ENCODE measurements around the gene TBC1D4.
"Not testable (repeated sequence)": the region's sequence is repeated elsewhere in the genome, so short reads cannot be mapped to it uniquely, and the experiment has no call there.

Gene TBC1D4

DNA sequence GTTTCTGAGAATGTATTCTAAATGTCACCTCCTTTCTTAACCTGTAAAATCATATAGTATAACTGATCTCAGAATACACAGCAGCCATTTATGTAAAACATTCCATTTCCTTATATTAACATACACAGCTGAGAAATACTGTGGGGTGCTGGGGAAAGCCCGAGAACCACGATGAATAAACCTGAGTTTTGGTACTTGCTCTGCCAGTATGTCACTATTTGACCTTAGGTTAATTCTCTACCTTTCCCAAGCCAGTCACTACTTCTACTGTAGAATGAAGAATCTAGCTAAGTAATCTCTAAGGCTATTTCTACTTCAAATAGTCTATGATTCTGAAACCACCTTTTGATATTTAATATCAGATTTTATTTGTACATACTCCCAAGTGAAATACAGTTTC, 173.7 kb downstream of the TBC1D4 start:
- TF ChIP-seq, protein P1, sequence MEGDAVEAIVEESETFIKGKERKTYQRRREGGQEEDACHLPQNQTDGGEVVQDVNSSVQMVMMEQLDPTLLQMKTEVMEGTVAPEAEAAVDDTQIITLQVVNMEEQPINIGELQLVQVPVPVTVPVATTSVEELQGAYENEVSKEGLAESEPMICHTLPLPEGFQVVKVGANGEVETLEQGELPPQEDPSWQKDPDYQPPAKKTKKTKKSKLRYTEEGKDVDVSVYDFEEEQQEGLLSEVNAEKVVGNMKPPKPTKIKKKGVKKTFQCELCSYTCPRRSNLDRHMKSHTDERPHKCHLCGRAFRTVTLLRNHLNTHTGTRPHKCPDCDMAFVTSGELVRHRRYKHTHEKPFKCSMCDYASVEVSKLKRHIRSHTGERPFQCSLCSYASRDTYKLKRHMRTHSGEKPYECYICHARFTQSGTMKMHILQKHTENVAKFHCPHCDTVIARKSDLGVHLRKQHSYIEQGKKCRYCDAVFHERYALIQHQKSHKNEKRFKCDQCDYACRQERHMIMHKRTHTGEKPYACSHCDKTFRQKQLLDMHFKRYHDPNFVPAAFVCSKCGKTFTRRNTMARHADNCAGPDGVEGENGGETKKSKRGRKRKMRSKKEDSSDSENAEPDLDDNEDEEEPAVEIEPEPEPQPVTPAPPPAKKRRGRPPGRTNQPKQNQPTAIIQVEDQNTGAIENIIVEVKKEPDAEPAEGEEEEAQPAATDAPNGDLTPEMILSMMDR (conservative IDR thresholded peaks at IDR 0.05; ENCODE audit: low read length): no peak
- no peak for TF ChIP-seq EZH2phosphoT487 (IDR thresholded peaks at IDR 0.05; ENCODE audit: borderline replicate concordance)
- Histone ChIP-seq H3K36me3 (ENCODE audit: insufficient read depth, low read length) (peaks cover 14% of the 10 kb centered on the region; the same call in 1 of the 2 replicates), H2AFZ (ENCODE audit: low read length) (no peak overlapping the region), H3F3A (ENCODE audit: low read depth) (no peaks in the 10 kb centered on the region), H3K79me2 (ENCODE audit: insufficient read depth, low read length) (no peaks in the 10 kb centered on the region), H3K9me3 (ENCODE audit: insufficient read depth, low read depth, low read length) (no peaks in the 10 kb centered on the region), H3K4me3 (ENCODE audit: low read length, poor library complexity, severe bottlenecking) (no peak overlapping the region), H3K4me2 (ENCODE audit: low read depth, low read length, poor library complexity, severe bottlenecking) (no peak overlapping the region), H3K9me2 (replicated peaks; ENCODE audit: low read depth, low read length) (no peaks in the 10 kb centered on the region), H3K9ac (ENCODE audit: low read depth, low read length, poor library complexity, severe bottlenecking) (no peak overlapping the region), H3K4me1 (ENCODE audit: insufficient read depth, low read length, poor library complexity, severe bottlenecking) (peaks cover 7% of the 10 kb centered on the region), H4K20me1 (ENCODE audit: insufficient read depth, low read length, poor library complexity, severe bottlenecking) (no peaks in the 10 kb centered on the region), H3K27me3 (ENCODE audit: insufficient read depth, low read length, poor library complexity, severe bottlenecking) (no peaks in the 10 kb centered on the region)

DNA sequence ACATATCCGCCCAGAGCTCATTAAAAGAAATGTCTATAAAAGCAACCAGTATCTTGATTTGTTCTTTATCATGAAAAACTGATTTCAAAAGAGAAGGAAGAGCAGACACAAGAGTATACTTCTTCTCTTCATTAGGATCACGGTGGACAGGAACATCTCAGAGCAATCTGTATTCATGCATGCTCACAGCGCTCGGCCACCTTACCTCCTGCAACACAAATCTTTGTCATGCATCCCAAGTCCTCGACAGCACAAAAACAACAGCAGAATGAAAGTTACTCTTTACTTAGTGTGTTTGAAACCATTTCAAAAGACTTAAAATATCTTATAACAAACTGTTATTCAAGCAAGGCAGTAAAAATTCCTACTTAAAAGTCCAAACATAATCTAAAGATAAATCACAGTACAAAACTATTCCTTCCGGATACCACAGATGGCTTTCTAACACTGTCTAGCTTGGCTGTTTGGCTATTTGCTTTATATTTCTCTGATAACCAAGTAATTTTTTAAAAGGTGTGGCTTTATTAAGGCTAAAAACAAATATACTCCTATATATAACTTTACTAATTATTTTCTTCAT, 174.5 kb downstream of the TBC1D4 start:
- no peak overlapping the region for H3K9ac ChIP-seq (ENCODE audit: low read depth, low read length, poor library complexity, severe bottlenecking)
- H3K9me2 ChIP-seq (replicated peaks; ENCODE audit: low read depth, low read length): no peaks in the 10 kb centered on the region
- H3K79me2 ChIP-seq (ENCODE audit: insufficient read depth, low read length): no peaks in the 10 kb centered on the region
- H3K9me3 ChIP-seq (ENCODE audit: insufficient read depth, low read depth, low read length): no peaks in the 10 kb centered on the region
- no peak overlapping the region for H3K4me3 ChIP-seq (ENCODE audit: low read length, poor library complexity, severe bottlenecking)
- no peak overlapping the region for H2AFZ ChIP-seq (ENCODE audit: low read length)
- H3K36me3 ChIP-seq (ENCODE audit: insufficient read depth, low read length): peaks cover 14% of the 10 kb centered on the region; the same call in 1 of the 2 replicates
- no peak overlapping the region for H3K4me2 ChIP-seq (ENCODE audit: low read depth, low read length, poor library complexity, severe bottlenecking)
- H3K27me3 ChIP-seq (ENCODE audit: insufficient read depth, low read length, poor library complexity, severe bottlenecking): no peaks in the 10 kb centered on the region
- TF ChIP-seq, protein P1 (conservative IDR thresholded peaks at IDR 0.05; ENCODE audit: low read length): no peak
- no peak for TF ChIP-seq EZH2phosphoT487 (IDR thresholded peaks at IDR 0.05; ENCODE audit: borderline replicate concordance)
- H3K4me1 ChIP-seq (ENCODE audit: insufficient read depth, low read length, poor library complexity, severe bottlenecking): no peaks in the 10 kb centered on the region
- H3F3A ChIP-seq (ENCODE audit: low read depth): no peaks in the 10 kb centered on the region
- H4K20me1 ChIP-seq (ENCODE audit: insufficient read depth, low read length, poor library complexity, severe bottlenecking): no peaks in the 10 kb centered on the region

DNA sequence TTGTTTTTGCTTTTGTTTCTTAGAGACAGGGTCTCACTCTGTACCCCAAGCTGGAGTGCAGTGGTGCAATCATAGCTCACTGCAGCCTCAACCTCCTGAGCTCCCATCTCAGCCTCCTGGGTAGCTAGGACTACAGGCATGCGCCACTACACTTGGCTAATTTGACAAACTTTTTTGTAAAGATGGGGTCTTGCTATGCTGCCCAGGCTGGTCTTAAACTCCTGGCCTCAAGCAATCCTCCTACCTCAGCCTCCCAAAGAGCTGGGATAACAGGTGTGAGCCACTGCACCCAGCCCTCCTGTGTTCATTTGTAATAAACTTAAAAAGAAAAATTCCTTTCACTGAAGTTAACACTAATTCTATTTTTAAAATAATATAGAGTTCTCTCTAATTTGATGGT, 175.0 kb downstream of the TBC1D4 start:
- not testable (repeated sequence) for H3K4me1 ChIP-seq (ENCODE audit: insufficient read depth, low read length, poor library complexity, severe bottlenecking)

DNA sequence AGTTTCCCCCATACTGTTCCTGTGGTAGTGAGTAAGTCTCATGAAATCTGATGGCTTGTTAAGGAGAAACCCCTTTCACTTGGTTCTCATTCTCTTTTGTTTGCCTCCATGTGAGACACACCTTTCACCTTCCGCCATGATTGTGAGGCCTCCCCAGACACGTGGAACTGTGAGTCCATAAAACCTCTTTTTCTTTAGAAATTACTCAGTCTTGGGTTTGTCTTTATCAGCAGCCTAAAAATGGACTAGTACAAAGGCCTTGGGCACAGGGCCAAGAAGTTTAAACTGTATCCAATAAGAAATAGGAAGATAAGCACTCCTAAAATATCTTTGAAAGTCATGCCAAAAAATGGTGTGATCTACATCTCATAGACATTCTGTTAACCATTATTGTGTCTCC, 176.9 kb downstream of the TBC1D4 start:
- H3K36me3 ChIP-seq (ENCODE audit: insufficient read depth, low read length): peaks cover 17% of the 10 kb centered on the region; the same call in 1 of the 2 replicates
- H3K27me3 ChIP-seq (ENCODE audit: insufficient read depth, low read length, poor library complexity, severe bottlenecking): no peaks in the 10 kb centered on the region
- H3K4me1 ChIP-seq (ENCODE audit: insufficient read depth, low read length, poor library complexity, severe bottlenecking): no peaks in the 10 kb centered on the region
- no peaks in the 10 kb centered on the region for H3F3A ChIP-seq (ENCODE audit: low read depth)
- no peaks in the 10 kb centered on the region for H4K20me1 ChIP-seq (ENCODE audit: insufficient read depth, low read length, poor library complexity, severe bottlenecking)
- no peaks in the 10 kb centered on the region for H3K9me3 ChIP-seq (ENCODE audit: insufficient read depth, low read depth, low read length)
- H2AFZ ChIP-seq (ENCODE audit: low read length): no peak overlapping the region
- no peaks in the 10 kb centered on the region for H3K9me2 ChIP-seq (replicated peaks; ENCODE audit: low read depth, low read length)
- H3K9ac ChIP-seq (ENCODE audit: low read depth, low read length, poor library complexity, severe bottlenecking): no peak overlapping the region
- H3K79me2 ChIP-seq (ENCODE audit: insufficient read depth, low read length): no peaks in the 10 kb centered on the region
- H3K4me2 ChIP-seq (ENCODE audit: low read depth, low read length, poor library complexity, severe bottlenecking): no peak overlapping the region
- TF ChIP-seq, protein P1 (conservative IDR thresholded peaks at IDR 0.05; ENCODE audit: low read length): no peak
- no peak for TF ChIP-seq EZH2phosphoT487 (IDR thresholded peaks at IDR 0.05; ENCODE audit: borderline replicate concordance)
- no peak overlapping the region for H3K4me3 ChIP-seq (ENCODE audit: low read length, poor library complexity, severe bottlenecking)

More for the DNA sequence above, 175.0 kb downstream of the TBC1D4 start:
- H3K36me3 ChIP-seq (ENCODE audit: insufficient read depth, low read length): peaks cover 14% of the 10 kb centered on the region; the same call in 1 of the 2 replicates
- H3K4me2 ChIP-seq (ENCODE audit: low read depth, low read length, poor library complexity, severe bottlenecking); H2AFZ ChIP-seq (ENCODE audit: low read length); H3F3A ChIP-seq (ENCODE audit: low read depth); H3K27me3 ChIP-seq (ENCODE audit: insufficient read depth, low read length, poor library complexity, severe bottlenecking); H3K9me3 ChIP-seq (ENCODE audit: insufficient read depth, low read depth, low read length); H3K79me2 ChIP-seq (ENCODE audit: insufficient read depth, low read length); H3K4me3 ChIP-seq (ENCODE audit: low read length, poor library complexity, severe bottlenecking); H3K9ac ChIP-seq (ENCODE audit: low read depth, low read length, poor library complexity, severe bottlenecking); H4K20me1 ChIP-seq (ENCODE audit: insufficient read depth, low read length, poor library complexity, severe bottlenecking); H3K9me2 ChIP-seq (replicated peaks; ENCODE audit: low read depth, low read length): not testable (repeated sequence)
